Gastrocnemius medialis (tissue), 4 donors: ENCODE results near the gene MIX23.

Experiments
- CTCF ChIP-seq, 5 experiments: fragments of 450-650 bp in 3 of 5; fragments of 200-600 bp in 2 of 5; sonication (generic) in 2 of 5; IDR thresholded peaks in 4 of 5; conservative IDR thresholded peaks in 1 of 5; 1 replicate in 4 of 5; 2 replicates in 1 of 5; pipeline ENCODE4 v1.5.1; 2016 to 2019; ENCODE audit warnings: antibody characterized with exemption in 5 of 5, mild to moderate bottlenecking in 3 of 5, moderate library complexity in 3 of 5
- POLR2A ChIP-seq, 2 donors: fragments of 450-650 bp; IDR thresholded peaks; one replicate each; pipeline ENCODE4 v1.6.1; 2017; ENCODE audit warnings: antibody characterized with exemption in 2 of 2, mild to moderate bottlenecking in 2 of 2, moderate library complexity in 2 of 2

GRCh38 chr3:122358703-122359032 is 24.4 kb downstream of the MIX23 start:
- TF ChIP-seq CTCF (IDR thresholded peaks at IDR 0.05 in 4 of 5, conservative IDR thresholded peaks at IDR 0.05 in 1 of 5), result no peak
- no peak for TF ChIP-seq POLR2A (IDR thresholded peaks at IDR 0.05)
